Cerebellar nuclear complex (tissue), 1 donor: ENCODE data around the gene AEBP1.

Source experiments
- DNase-seq, 2 experiments: peaks; one replicate each; lab custom pipeline; 2025; lab: John Stamatoyannopoulos, UW

Gene AEBP1

GRCh38 chr7:44066494-44067063 is 37.6 kb upstream of the AEBP1 start:
- no peak for DNase-seq

GRCh38 chr7:44067064-44067951 is 36.8 kb upstream of the AEBP1 start:
- no peak for DNase-seq

DNA sequence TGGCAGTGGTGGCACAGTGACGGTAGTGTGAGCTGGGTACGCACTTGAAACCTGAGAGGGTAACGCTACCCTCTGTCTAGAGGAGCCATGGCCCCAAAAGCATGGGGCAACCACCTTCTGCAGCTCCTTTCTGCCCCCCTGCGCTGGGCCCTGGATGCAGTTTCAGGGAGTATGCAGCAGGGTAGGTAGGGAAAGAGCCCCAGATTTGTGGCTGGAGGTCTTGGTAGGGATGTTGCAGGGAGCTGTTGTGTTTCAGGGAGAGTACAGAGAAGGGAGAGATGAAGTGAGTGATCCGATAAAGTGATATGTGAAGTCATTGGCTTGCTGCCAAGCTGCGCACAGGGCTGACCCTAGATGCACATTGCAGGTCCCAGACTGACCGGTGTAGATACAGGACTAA is 36.1 kb upstream of the AEBP1 start:
- no peak for DNase-seq

GRCh38 chr7:44071726-44072363 is 32.3 kb upstream of the AEBP1 start:
- DNase-seq, result no peak

DNA sequence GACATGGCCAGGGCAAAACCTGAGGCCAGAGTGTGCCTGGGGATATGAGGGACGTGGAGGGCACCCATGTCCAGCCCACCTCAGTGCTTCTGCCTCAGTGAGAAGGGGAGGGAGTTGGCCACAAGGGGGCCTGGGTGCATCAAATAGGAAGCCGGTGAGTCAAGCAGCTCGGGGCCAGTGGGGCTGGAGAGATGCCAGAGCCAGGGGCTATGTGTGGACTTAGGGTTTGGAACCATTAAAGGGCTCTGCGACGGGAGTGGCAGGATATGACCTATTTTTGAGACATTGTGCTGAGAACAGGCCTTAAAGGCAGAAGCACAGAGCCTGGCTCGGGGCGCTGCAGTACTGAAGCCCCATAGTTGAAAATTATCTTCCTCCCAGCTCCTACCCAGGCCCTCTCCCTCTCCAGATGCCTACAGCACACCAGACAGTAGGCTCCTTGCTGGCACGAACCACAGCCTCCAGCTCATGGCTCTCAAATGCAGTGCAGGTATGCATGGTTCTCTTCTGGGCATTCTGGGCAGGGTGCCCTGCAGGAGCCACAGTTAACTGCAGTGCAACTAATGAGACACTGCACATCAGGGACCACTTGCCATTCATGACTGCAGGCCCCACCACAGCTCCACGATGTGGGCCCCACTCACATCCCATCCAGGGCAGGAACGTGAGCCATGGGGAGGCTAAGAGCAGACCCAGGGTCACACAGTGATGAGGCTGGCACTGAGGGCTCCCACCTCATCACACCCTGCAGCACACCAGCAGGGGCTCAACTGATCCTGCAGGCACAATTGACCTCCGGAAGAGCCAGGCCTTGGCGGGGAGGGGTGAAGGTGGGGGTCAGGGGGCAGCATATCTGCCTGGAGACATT is 31.5 kb upstream of the AEBP1 start:
- DNase-seq, result no peak

DNA sequence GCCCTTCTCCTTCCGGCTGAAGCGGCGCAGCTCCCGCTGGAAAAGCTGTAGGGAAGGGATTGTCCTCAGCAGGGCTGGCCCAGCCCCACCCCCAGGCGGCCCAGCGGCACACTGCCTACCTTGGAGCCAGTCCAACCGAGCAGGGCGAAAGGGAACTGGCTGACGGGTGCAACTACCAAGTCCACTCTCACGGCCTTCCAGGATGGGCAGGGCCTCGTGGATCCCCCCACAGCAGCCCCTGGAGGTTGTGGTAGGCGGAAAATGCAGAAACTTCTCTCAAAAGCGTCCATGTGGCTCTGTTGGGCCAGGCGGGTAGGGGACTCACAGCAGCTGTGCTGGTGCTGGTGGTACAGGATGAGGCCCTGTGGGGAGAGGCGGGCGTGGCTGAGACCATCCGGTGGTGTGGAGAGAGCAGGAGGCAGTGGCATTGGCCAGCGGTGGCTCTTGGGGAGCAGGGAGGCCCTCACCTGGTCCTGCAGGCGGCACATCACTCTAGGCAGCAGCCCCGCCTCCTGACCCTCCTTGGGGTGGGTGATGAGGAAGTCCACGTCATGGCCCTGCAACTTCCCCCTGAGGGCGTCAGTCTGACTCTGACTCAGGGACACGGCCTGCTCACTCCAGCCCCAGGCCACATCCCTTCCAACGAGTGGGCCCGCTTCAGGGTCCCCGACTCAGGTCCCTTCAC is 30.3 kb upstream of the AEBP1 start:
- no peak for DNase-seq

GRCh38 chr7:44074349-44074695 is 29.8 kb upstream of the AEBP1 start:
- no peak for DNase-seq

GRCh38 chr7:44075296-44076075 is 28.7 kb upstream of the AEBP1 start:
- no peak for DNase-seq

GRCh38 chr7:44076101-44076895 is 27.8 kb upstream of the AEBP1 start:
- no peak for DNase-seq

DNA sequence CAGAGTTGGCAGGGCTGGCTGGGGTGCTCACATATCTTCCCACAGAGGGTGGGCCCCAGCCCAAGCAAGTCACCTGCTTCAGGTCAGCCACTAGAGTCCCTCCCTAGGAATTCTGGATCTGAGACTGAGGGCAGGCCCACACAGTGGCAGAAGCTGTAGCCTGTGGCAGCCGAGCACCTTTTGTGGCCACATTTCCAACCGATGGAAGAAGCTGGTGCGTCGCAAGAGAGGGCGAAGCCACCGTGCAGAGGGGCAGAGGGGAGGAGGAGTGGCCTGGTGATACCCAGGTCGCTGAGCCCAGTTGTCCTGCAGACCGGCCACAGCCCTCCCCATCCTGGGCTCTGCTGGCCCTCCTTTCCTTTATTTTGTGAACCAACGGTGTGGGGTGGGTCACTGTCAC is 27.1 kb upstream of the AEBP1 start:
- no peak for DNase-seq

DNA sequence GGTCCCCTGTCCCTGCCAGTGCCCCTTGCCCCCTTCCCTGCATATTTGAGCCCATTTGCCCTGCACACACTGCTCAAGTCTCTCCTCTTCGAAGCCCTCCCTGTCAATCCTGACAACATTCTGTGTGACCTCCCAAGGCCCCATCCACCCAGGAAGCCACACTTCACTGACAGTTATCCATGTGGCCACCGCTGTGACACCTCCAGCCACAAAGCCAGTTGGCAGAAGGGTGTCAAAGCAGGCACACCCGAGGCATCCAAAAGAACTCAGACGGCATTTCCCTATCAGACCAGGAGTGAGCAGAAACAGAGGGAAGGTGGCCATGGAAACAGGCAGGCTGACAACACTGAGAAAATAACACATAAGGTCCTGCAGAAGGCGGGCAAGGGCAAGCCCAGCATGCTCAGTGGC is 26.5 kb upstream of the AEBP1 start:
- no peak for DNase-seq

- no peak for DNase-seq
These were observed 25.6 kb upstream of the AEBP1 start for GRCh38 chr7:44078521-44078920.

DNA sequence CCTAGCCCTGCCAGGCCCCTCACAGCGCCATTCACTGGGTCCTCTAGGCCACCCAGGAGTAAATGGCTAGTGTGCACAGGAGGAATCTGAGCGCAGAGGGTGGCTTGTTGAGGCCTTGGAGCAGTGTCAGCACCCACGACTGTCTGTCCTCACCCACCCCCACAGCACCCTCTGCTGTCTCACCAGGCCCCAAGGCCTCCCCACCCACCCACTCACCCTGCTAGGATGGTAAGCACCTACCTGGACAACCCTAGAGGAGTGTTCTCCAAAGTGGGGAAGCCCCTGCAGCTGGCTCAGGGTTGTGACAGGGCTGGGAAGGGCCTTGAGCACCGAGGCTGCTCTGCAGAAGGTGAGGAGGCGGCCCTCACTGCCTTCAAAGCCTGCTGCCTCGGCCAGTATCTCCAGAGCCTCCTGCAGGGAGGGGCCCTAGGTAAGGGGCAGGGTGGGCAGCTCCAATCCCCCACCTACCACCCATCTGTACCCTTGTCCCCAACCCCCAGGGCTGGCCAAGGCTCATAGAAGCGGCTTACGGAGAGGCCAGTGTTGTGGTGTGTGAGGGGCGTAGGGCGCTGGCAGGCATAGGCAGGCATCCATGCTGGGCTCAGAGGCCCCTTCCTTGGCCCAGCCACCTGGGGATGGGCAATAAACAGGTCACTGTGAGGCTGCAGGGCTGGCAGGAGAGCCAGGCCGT is 24.7 kb upstream of the AEBP1 start:
- no peak for DNase-seq

- DNase-seq, result no peak
These were observed 24.0 kb upstream of the AEBP1 start for GRCh38 chr7:44080118-44080517.

DNA sequence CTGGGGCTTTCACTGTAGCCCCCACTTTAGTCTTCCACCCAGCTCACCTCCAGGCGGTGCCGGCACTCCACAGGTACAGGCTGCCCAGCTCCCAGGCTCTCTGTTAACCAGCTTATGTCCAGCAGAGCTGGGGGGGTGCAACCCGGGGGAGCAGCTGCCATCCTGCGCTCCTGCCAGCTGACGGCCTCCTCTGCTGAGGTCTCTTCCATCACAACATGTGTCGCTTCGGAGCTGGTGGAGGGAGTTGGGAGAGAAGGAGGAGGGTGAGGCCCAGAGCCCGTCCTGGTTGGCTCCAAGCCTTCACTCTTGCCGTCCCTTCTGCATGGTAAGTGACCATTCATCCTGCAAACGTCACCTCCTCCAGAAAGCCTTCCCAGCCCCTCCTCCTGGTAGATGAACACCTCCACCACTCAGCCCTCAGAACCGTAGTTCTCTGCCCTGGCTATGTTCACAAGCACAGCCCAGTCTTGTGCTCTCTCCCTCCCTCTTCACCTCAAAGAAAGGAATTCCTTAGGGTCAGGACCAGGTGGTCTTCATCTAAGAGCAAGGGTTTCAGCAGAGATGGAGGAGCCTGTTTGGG is 23.4 kb upstream of the AEBP1 start:
- DNase-seq, result no peak

DNA sequence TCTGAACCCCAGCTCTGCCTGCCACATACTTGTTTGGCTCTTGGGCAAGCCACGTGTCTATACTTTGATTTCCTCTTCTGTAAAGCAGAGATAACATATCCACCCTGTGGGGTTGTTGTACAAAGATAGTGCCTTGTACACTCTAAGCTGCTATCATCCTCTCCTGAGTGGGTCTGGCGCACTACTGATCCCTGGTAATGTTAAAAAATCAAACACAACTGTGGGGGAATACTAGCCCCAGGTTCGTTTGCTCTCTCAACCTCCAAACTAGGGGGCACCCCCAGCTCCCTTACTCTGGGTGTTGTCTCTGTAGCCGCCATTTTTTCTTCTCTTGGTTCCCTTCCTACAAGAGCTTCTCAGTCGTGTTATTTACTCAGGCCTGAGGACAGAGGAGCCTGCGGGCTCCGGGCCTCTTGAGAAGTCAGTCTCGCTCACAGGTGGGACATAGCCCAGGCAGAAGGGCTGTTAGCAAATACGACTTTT is 22.8 kb upstream of the AEBP1 start:
- DNase-seq, result no peak

GRCh38 chr7:44082541-44083207 is 21.5 kb upstream of the AEBP1 start:
- peak; percentile 98 to 99 for DNase-seq

GRCh38 chr7:44083796-44084195 is 20.3 kb upstream of the AEBP1 start:
- DNase-seq, result no peak
